Activated naive CD4-positive, alpha-beta T cell treated with anti-CD3 and anti-CD28 coated beads, Interleukin-2, amount 10 ng/mL, durations not matched to agents 7 days and 5 days (primary cell): ENCODE results near the gene CAPN11.

Experiments used
- CTCF ChIA-PET: fragments of 350-600 bp; sonication (Branson Sonifier 250); formaldehyde crosslinking; loops from one replicate; lab custom pipeline; 2021; ENCODE audit warnings: antibody characterized with exemption; lab: Charles Lee
- DNase-seq: peaks from one replicate; pipeline ENCODE4 v3.0.0-alpha.2; 2020
- H3K27ac Mint-ChIP-seq: one replicate; pipeline ENCODE4 v1.8.0; 2021; ENCODE audit warnings: mild to moderate bottlenecking, moderate library complexity, mixed read lengths
- H3K27me3 Mint-ChIP-seq: one replicate; pipeline ENCODE4 v1.8.0; 2021; ENCODE audit warnings: mild to moderate bottlenecking, mixed read lengths
- H3K36me3 Mint-ChIP-seq: one replicate; pipeline ENCODE4 v1.8.0; 2021; ENCODE audit warnings: mixed read lengths
- H3K4me1 Mint-ChIP-seq: one replicate; pipeline ENCODE4 v1.8.0; 2021; ENCODE audit warnings: mixed read lengths
- H3K4me3 Mint-ChIP-seq: one replicate; pipeline ENCODE4 v1.8.0; 2021; ENCODE audit warnings: mild to moderate bottlenecking, moderate library complexity, mixed read lengths
- H3K9me3 Mint-ChIP-seq: one replicate; pipeline ENCODE4 v1.8.0; 2021; ENCODE audit warnings: mixed read lengths

CAPN11 gene

GRCh38 chr6:44222486-44223318 is 64.1 kb downstream of the CAPN11 start:
- H3K4me3 Mint-ChIP-seq: peak overlapping the region; percentile 76
- H3K4me1 Mint-ChIP-seq: peaks cover 46% of the 10 kb centered on the region
- H3K27ac Mint-ChIP-seq: peak overlapping the region; percentile 22
- CTCF ChIA-PET: interaction anchor here (0.7 to 5.4 kb wide), 7 partner anchors 10 to 44 kb away, joined by 3 to 30 read pairs (median 6); partner anchors contain the start of gene SLC35B2
- H3K9me3 Mint-ChIP-seq: no peaks in the 10 kb centered on the region
- H3K36me3 Mint-ChIP-seq: no peaks in the 10 kb centered on the region
- peaks cover 40% of the 10 kb centered on the region for H3K27me3 Mint-ChIP-seq
- no peak for DNase-seq

- Mint-ChIP-seq H3K4me3 (peak within 1 kb of the TSS; percentile 76), H3K4me1 (peaks cover 41% of the 10 kb centered on the region), H3K9me3 (no peaks in the 10 kb centered on the region), H3K36me3 (no peaks in the 10 kb centered on the region), H3K27ac (peak within 1 kb of the TSS; percentile 22), H3K27me3 (peaks cover 32% of the 10 kb centered on the region)
- CTCF ChIA-PET: interaction anchor here (1.7 to 5.4 kb wide), 7 partner anchors 14 to 72 kb away, joined by 4 to 30 read pairs (median 8); partner anchors contain the start of genes HSP90AB1 and SLC35B2
- DNase-seq: peak; percentile 90
Observed at GRCh38 chr6:44223319-44224028, 64.9 kb downstream of the CAPN11 start, which contains the start of gene SLC29A1. SLC29A1 (plus strand) TSS chr6:44223595; CDS start chr6:44227314, 3,719 bp downstream.

GRCh38 chr6:44224029-44224964 is 65.7 kb downstream of the CAPN11 start:
- Mint-ChIP-seq H3K27ac (peak overlapping the region; percentile 21), H3K4me3 (peak overlapping the region; percentile 76), H3K27me3 (peaks cover 24% of the 10 kb centered on the region), H3K4me1 (peaks cover 36% of the 10 kb centered on the region), H3K36me3 (peaks cover 2% of the 10 kb centered on the region), H3K9me3 (no peaks in the 10 kb centered on the region)
- peak; percentile 38 for DNase-seq
- CTCF ChIA-PET: interaction anchor here (0.7 to 5.4 kb wide), 10 partner anchors 10 to 73 kb away, joined by 3 to 30 read pairs (median 6); partner anchors contain the start of genes HSP90AB1 and SLC35B2

GRCh38 chr6:44224965-44225305 is 66.3 kb downstream of the CAPN11 start:
- peaks cover 18% of the 10 kb centered on the region for H3K27me3 Mint-ChIP-seq
- DNase-seq: no peak
- CTCF ChIA-PET: interaction anchor here (0.7 to 5.4 kb wide), 10 partner anchors 9 to 74 kb away, joined by 3 to 30 read pairs (median 6); partner anchors contain the start of genes HSP90AB1 and SLC35B2
- peak overlapping the region; percentile 76 for H3K4me3 Mint-ChIP-seq
- H3K9me3 Mint-ChIP-seq: no peaks in the 10 kb centered on the region
- H3K4me1 Mint-ChIP-seq: peaks cover 31% of the 10 kb centered on the region
- peaks cover 2% of the 10 kb centered on the region for H3K36me3 Mint-ChIP-seq
- no peak overlapping the region for H3K27ac Mint-ChIP-seq

GRCh38 chr6:44225579-44226325 is 67.1 kb downstream of the CAPN11 start:
- no peaks in the 10 kb centered on the region for H3K9me3 Mint-ChIP-seq

GRCh38 chr6:44226368-44227147 is 67.9 kb downstream of the CAPN11 start:
- H3K36me3 Mint-ChIP-seq: peaks cover 2% of the 10 kb centered on the region
- peaks cover 14% of the 10 kb centered on the region for H3K27me3 Mint-ChIP-seq
- no peak overlapping the region for H3K27ac Mint-ChIP-seq
- H3K4me1 Mint-ChIP-seq: peaks cover 24% of the 10 kb centered on the region
- CTCF ChIA-PET: interaction anchor here (1.7 to 2.5 kb wide), 2 partner anchors 11 to 54 kb away, joined by 7 to 11 read pairs; no protein-coding TSS in a partner anchor
- H3K9me3 Mint-ChIP-seq: no peaks in the 10 kb centered on the region
- H3K4me3 Mint-ChIP-seq: no peak overlapping the region
- DNase-seq: no peak

More at GRCh38 chr6:44225579-44226325, 67.1 kb downstream of the CAPN11 start:
- Mint-ChIP-seq H3K36me3 (peaks cover 2% of the 10 kb centered on the region), H3K4me1 (peaks cover 29% of the 10 kb centered on the region), H3K4me3 (no peak overlapping the region), H3K27ac (no peak overlapping the region), H3K27me3 (peaks cover 14% of the 10 kb centered on the region)
- DNase-seq: no peak
- CTCF ChIA-PET: interaction anchor here (1.1 to 5.4 kb wide), 6 partner anchors 12 to 75 kb away, joined by 3 to 30 read pairs (median 6); partner anchors contain the start of gene SLC35B2

GRCh38 chr6:44227148-44227793 is 68.7 kb downstream of the CAPN11 start:
- DNase-seq: no peak
- Mint-ChIP-seq H3K4me1 (peaks cover 20% of the 10 kb centered on the region), H3K27me3 (peaks cover 7% of the 10 kb centered on the region), H3K27ac (no peak overlapping the region), H3K4me3 (no peak overlapping the region), H3K9me3 (no peaks in the 10 kb centered on the region), H3K36me3 (peaks cover 4% of the 10 kb centered on the region)
- CTCF ChIA-PET: interaction anchor here (0.7 to 1.7 kb wide), 2 partner anchors 10 to 30 kb away, joined by 3 to 7 read pairs; no protein-coding TSS in a partner anchor

GRCh38 chr6:44228031-44228430 is 69.4 kb downstream of the CAPN11 start:
- CTCF ChIA-PET: interaction anchor here (0.7 kb wide), 1 partner anchor 29 kb away, joined by 3 read pairs; no protein-coding TSS in a partner anchor
- no peak for DNase-seq
- Mint-ChIP-seq H3K27ac (no peak overlapping the region), H3K36me3 (peaks cover 5% of the 10 kb centered on the region), H3K9me3 (no peaks in the 10 kb centered on the region), H3K27me3 (peaks cover 1% of the 10 kb centered on the region), H3K4me1 (peaks cover 18% of the 10 kb centered on the region), H3K4me3 (no peak overlapping the region)

GRCh38 chr6:44228433-44228832 is 69.8 kb downstream of the CAPN11 start:
- H3K4me3 Mint-ChIP-seq: no peak overlapping the region
- H3K4me1 Mint-ChIP-seq: peaks cover 17% of the 10 kb centered on the region
- no peak for DNase-seq
- CTCF ChIA-PET: no interaction called here
- peaks cover 5% of the 10 kb centered on the region for H3K36me3 Mint-ChIP-seq
- no peaks in the 10 kb centered on the region for H3K9me3 Mint-ChIP-seq
- no peaks in the 10 kb centered on the region for H3K27me3 Mint-ChIP-seq
- no peak overlapping the region for H3K27ac Mint-ChIP-seq

- Mint-ChIP-seq H3K36me3 (peaks cover 5% of the 10 kb centered on the region), H3K9me3 (no peaks in the 10 kb centered on the region), H3K27me3 (no peaks in the 10 kb centered on the region), H3K4me1 (peaks cover 21% of the 10 kb centered on the region), H3K27ac (no peak overlapping the region), H3K4me3 (no peak overlapping the region)
- CTCF ChIA-PET: no interaction called here
- DNase-seq: no peak
Observed at GRCh38 chr6:44228836-44229235, 70.2 kb downstream of the CAPN11 start.

- Mint-ChIP-seq H3K9me3 (no peaks in the 10 kb centered on the region), H3K4me3 (no peak overlapping the region), H3K27me3 (no peaks in the 10 kb centered on the region), H3K4me1 (peaks cover 14% of the 10 kb centered on the region), H3K36me3 (peaks cover 5% of the 10 kb centered on the region), H3K27ac (no peak overlapping the region)
- DNase-seq: no peak
- CTCF ChIA-PET: interaction anchor here (1.1 kb wide), 1 partner anchor 57 kb away, joined by 3 read pairs; no protein-coding TSS in a partner anchor
Observed at GRCh38 chr6:44229376-44230033, 70.9 kb downstream of the CAPN11 start.
